T-cell (primary cell): ENCODE measurements around the gene INPP4B. TPM values are rescaled to one million over a fixed set of nuclear protein-coding genes. Genes with fewer than 3 reads are reported as not detected.

Source experiments
- ATAC-seq, 4 experiments: fragments of 200-7000 bp in 3 of 4; fragments of 150-1000 bp in 1 of 4; cut with Tn5 transposase; replicated peaks in 1 of 4; 1 replicate in 3 of 4; 2 replicates in 1 of 4; pipeline ENCODE4 v1.10.0; 2021; ENCODE audit warnings: moderate library complexity in 3 of 4, mild to moderate bottlenecking in 2 of 4, moderate number of reproducible peaks in 1 of 4
- CTCF ChIA-PET, 2 donors: fragments of 300-600 bp; sonication (Branson Sonifier 250); formaldehyde crosslinking; loops; one replicate each; lab custom pipeline; 2022; ENCODE audit warnings: antibody characterized with exemption in 2 of 2; lab: Charles Lee
- POLR2A ChIA-PET, 2 donors: fragments of 300-600 bp; sonication (Branson Sonifier 250); formaldehyde crosslinking; loops; one replicate each; lab custom pipeline; 2022; ENCODE audit warnings: antibody characterized with exemption in 2 of 2; lab: Charles Lee
- DNase-seq, 35 experiments: peaks; one replicate each; pipeline versions ENCODE4 v3.0.0 to v3.0.0-alpha.2; 2013 to 2023
- H3K27ac ChIP-seq: one replicate; pipeline ENCODE4 v1.5.1; 2013; ENCODE audit warnings: low read length
- H3K27me3 ChIP-seq, 2 experiments: replicated peaks in 1 of 2; 1 replicate in 1 of 2; 2 replicates in 1 of 2; pipeline versions ENCODE4 v1.6.1 to v1.7.0; 2013; ENCODE audit warnings: low read length in 1 of 2, mixed read lengths in 1 of 2; ENCODE audit not compliant: control insufficient read depth in 2 of 2, insufficient read depth in 2 of 2; ENCODE audit errors: extremely low read depth in 1 of 2
- H3K36me3 ChIP-seq, 2 donors: 1 replicate in 1 of 2; 2 replicates in 1 of 2; pipeline versions ENCODE4 v1.6.1 to v1.7.0; 2013; ENCODE audit warnings: low read length in 1 of 2; ENCODE audit not compliant: control insufficient read depth in 2 of 2, insufficient read depth in 1 of 2; ENCODE audit errors: extremely low read depth in 1 of 2
- H3K4me1 ChIP-seq, 2 experiments: 1 replicate in 1 of 2; 2 replicates in 1 of 2; pipeline versions ENCODE4 v1.6.1 to v1.7.0; 2013; ENCODE audit warnings: low read length in 2 of 2, mixed read lengths in 1 of 2; ENCODE audit not compliant: insufficient read depth in 2 of 2, control insufficient read depth in 1 of 2; ENCODE audit errors: extremely low read depth in 1 of 2
- H3K4me3 ChIP-seq, 2 donors: 1 replicate in 1 of 2; 2 replicates in 1 of 2; pipeline versions ENCODE4 v1.5.1 to v1.7.0; 2013; ENCODE audit warnings: mild to moderate bottlenecking in 2 of 2, low read length in 1 of 2, moderate library complexity in 1 of 2; ENCODE audit not compliant: control insufficient read depth in 1 of 2; ENCODE audit errors: extremely low read depth in 1 of 2
- H3K9me3 ChIP-seq: 2 replicates; pipeline ENCODE4 v1.7.0; 2013
- H3K27ac Mint-ChIP-seq, 2 donors: one replicate each; pipeline ENCODE4 v1.8.0; 2020 to 2021; ENCODE audit warnings: mild to moderate bottlenecking in 2 of 2, mixed read lengths in 2 of 2
- H3K27me3 Mint-ChIP-seq, 2 donors: one replicate each; pipeline ENCODE4 v1.8.0; 2021 to 2022; ENCODE audit warnings: mixed read lengths in 2 of 2
- H3K36me3 Mint-ChIP-seq: one replicate; pipeline ENCODE4 v1.8.0; 2021; ENCODE audit warnings: mixed read lengths
- H3K4me1 Mint-ChIP-seq, 3 donors: one replicate each; pipeline ENCODE4 v1.8.0; 2020 to 2022; ENCODE audit warnings: mixed read lengths in 3 of 3, mild to moderate bottlenecking in 1 of 3
- H3K4me3 Mint-ChIP-seq, 3 donors: one replicate each; pipeline ENCODE4 v1.8.0; 2020 to 2022; ENCODE audit warnings: mild to moderate bottlenecking in 3 of 3, mixed read lengths in 3 of 3, moderate library complexity in 3 of 3
- H3K9me3 Mint-ChIP-seq, 3 donors: one replicate each; pipeline ENCODE4 v1.8.0; 2020 to 2022; ENCODE audit warnings: mixed read lengths in 3 of 3
- WGBS: methylation state at CpG from one replicate; pipeline ENCODE4 v1.1.5; 2013; ENCODE audit warnings: missing lambda C conversion rate; ENCODE audit not compliant: insufficient coverage; 5-methylcytosine and 5-hydroxymethylcytosine counted together
- total RNA-seq, 35 experiments: library from RNA in 6 of 35; stranded (reverse) in 6 of 35; fragments of 120-200 nt in 1 of 35; gene quantifications; one replicate each; pipeline versions ENCODE4 v1.2.1 to v1.2.4 and lab custom pipeline; 2013 to 2026

Gene INPP4B
- total RNA-seq, 5 donors from 2014 or later (not counting 1 experiment from before 2014, with no cell fraction given): 47.4 to 99.7 (median 71.3) TPM

GRCh38 chr4:142373610-142374009 lies 472.5 kb downstream of the INPP4B start:
- Mint-ChIP-seq H3K9me3 (peaks cover 0 to 6% (median 6%) of the 10 kb centered on the region in 3 donors), H3K36me3 (peaks cover 6% of the 10 kb centered on the region), H3K4me3 (no peak overlapping the region), H3K27me3 (no peaks in the 10 kb centered on the region), H3K4me1 (peaks cover 74 to 87% (median 86%) of the 10 kb centered on the region in 3 donors), H3K27ac (peak overlapping the region; percentile 36 to 58)
- no peaks in the 10 kb centered on the region for H3K36me3 ChIP-seq
- no CpG with 5 or more reads among the region's 2 CpGs for WGBS
- ChIA-PET POLR2A (interaction anchor here in 1 of 2 donors (0.6 kb wide), 1 partner anchor 136 kb away, joined by 3 read pairs; no protein-coding TSS in a partner anchor), CTCF (interaction anchor here in 1 of 2 donors (2.6 kb wide), 1 partner anchor 18 kb away, joined by 11 read pairs; no protein-coding TSS in a partner anchor)
- DNase-seq (no peak), ATAC-seq (no peak)
- H3K27ac ChIP-seq: no peak overlapping the region
- no peaks in the 10 kb centered on the region for H3K27me3 ChIP-seq
- H3K4me3 ChIP-seq: no peak overlapping the region
- peaks cover 8 to 9% of the 10 kb centered on the region in 2 experiments for H3K4me1 ChIP-seq
- no peaks in the 10 kb centered on the region for H3K9me3 ChIP-seq

GRCh38 chr4:142372530-142373260 lies 473.4 kb downstream of the INPP4B start:
- ATAC-seq: no peak
- ChIA-PET CTCF (interaction anchor here (0.6 to 2.6 kb wide), 4 partner anchors 13 to 24 kb away, joined by 3 to 11 read pairs (median 3); no protein-coding TSS in a partner anchor), POLR2A (no interaction called here)

GRCh38 chr4:142369141-142369540 lies 477.0 kb downstream of the INPP4B start:
- no CpG with 5 or more reads among the region's 3 CpGs for WGBS
- Histone ChIP-seq H3K9me3 (no peaks in the 10 kb centered on the region), H3K36me3 (no peaks in the 10 kb centered on the region), H3K4me3 (no peak overlapping the region), H3K27me3 (no peaks in the 10 kb centered on the region), H3K4me1 (peaks cover 16 to 17% of the 10 kb centered on the region in 2 experiments), H3K27ac (peak overlapping the region; percentile 14)
- no peak for ATAC-seq
- POLR2A ChIA-PET: no interaction called here
- Mint-ChIP-seq H3K9me3 (peaks cover 0 to 6% (median 6%) of the 10 kb centered on the region in 3 donors), H3K36me3 (peaks cover 18% of the 10 kb centered on the region), H3K27me3 (no peaks in the 10 kb centered on the region), H3K4me3 (peak overlapping the region in 2 of 3 donors; percentile 54 to 72), H3K4me1 (peaks cover 74 to 93% (median 82%) of the 10 kb centered on the region in 3 donors), H3K27ac (peak overlapping the region; percentile 91 to 95)
- CTCF ChIA-PET: no interaction called here
- no peak for DNase-seq

More at GRCh38 chr4:142372530-142373260, 473.4 kb downstream of the INPP4B start:
- H3K4me3 ChIP-seq: no peak overlapping the region
- peaks cover 72 to 88% (median 82%) of the 10 kb centered on the region in 3 donors for H3K4me1 Mint-ChIP-seq
- H3K9me3 ChIP-seq: no peaks in the 10 kb centered on the region
- H3K36me3 Mint-ChIP-seq: peaks cover 6% of the 10 kb centered on the region
- H3K27me3 ChIP-seq: no peaks in the 10 kb centered on the region
- DNase-seq: no peak
- peaks cover 0 to 6% (median 6%) of the 10 kb centered on the region in 3 donors for H3K9me3 Mint-ChIP-seq
- no CpG with 5 or more reads among the region's 2 CpGs for WGBS
- no peaks in the 10 kb centered on the region for H3K36me3 ChIP-seq
- no peaks in the 10 kb centered on the region for H3K27me3 Mint-ChIP-seq
- peak overlapping the region in 2 of 3 donors; percentile 41 to 44 for H3K4me3 Mint-ChIP-seq
- peak overlapping the region; percentile 72 to 78 for H3K27ac Mint-ChIP-seq
- peaks cover 10 to 17% of the 10 kb centered on the region in 2 experiments for H3K4me1 ChIP-seq
- no peak overlapping the region for H3K27ac ChIP-seq

- no peak overlapping the region for H3K4me3 ChIP-seq
- POLR2A ChIA-PET: interaction anchor here in 1 of 2 donors (0.6 kb wide), 2 partner anchors 13 to 36 kb away, joined by 3 read pairs; no protein-coding TSS in a partner anchor
- ATAC-seq: peak; percentile 31 to 62 (median 50)
- peak in 1 of 35 experiments; percentile 35 for DNase-seq
- Mint-ChIP-seq H3K9me3 (peaks cover under 1 to 6% (median 6%) of the 10 kb centered on the region in 3 donors), H3K27me3 (no peaks in the 10 kb centered on the region), H3K4me1 (peaks cover 71 to 86% (median 80%) of the 10 kb centered on the region in 3 donors), H3K27ac (peak overlapping the region; percentile 75 to 79), H3K4me3 (peak overlapping the region; percentile 4 to 72 (median 53)), H3K36me3 (peaks cover 28% of the 10 kb centered on the region)
- no peaks in the 10 kb centered on the region for H3K27me3 ChIP-seq
- H3K9me3 ChIP-seq: no peaks in the 10 kb centered on the region
- CTCF ChIA-PET: interaction anchor here (1.0 to 1.5 kb wide), 4 partner anchors 11 to 85 kb away, joined by 3 to 5 read pairs (median 4); no protein-coding TSS in a partner anchor
- H3K36me3 ChIP-seq: no peaks in the 10 kb centered on the region
- peaks cover 16 to 17% of the 10 kb centered on the region in 2 experiments for H3K4me1 ChIP-seq
- WGBS: 17% methylated on average over 1 of the region's 6 CpGs
- peak overlapping the region; percentile 38 for H3K27ac ChIP-seq
Measured at GRCh38 chr4:142367418-142368180, 478.5 kb downstream of the INPP4B start.

- ChIA-PET CTCF (interaction anchor here (1.0 to 1.5 kb wide), 4 partner anchors 11 to 84 kb away, joined by 3 to 5 read pairs (median 4); no protein-coding TSS in a partner anchor), POLR2A (interaction anchor here in 1 of 2 donors (0.6 kb wide), 1 partner anchor 12 kb away, joined by 3 read pairs; no protein-coding TSS in a partner anchor)
- Histone ChIP-seq H3K4me3 (no peak overlapping the region), H3K27ac (no peak overlapping the region), H3K27me3 (no peaks in the 10 kb centered on the region), H3K9me3 (no peaks in the 10 kb centered on the region), H3K4me1 (peaks cover 16 to 17% of the 10 kb centered on the region in 2 experiments), H3K36me3 (peaks cover 0 to 3% of the 10 kb centered on the region in 2 donors)
- H3K4me1 Mint-ChIP-seq: peaks cover 67 to 86% (median 79%) of the 10 kb centered on the region in 3 donors
- H3K9me3 Mint-ChIP-seq: peaks cover 3 to 13% (median 10%) of the 10 kb centered on the region in 3 donors
- peak overlapping the region; percentile 75 to 86 for H3K27ac Mint-ChIP-seq
- H3K4me3 Mint-ChIP-seq: peak overlapping the region; percentile 5 to 72 (median 39)
- H3K27me3 Mint-ChIP-seq: no peaks in the 10 kb centered on the region
- no peak for DNase-seq
- ATAC-seq: peak; percentile 10 to 46 (median 28)
- H3K36me3 Mint-ChIP-seq: peaks cover 34% of the 10 kb centered on the region
Measured at GRCh38 chr4:142366769-142367181, 479.3 kb downstream of the INPP4B start.
